SK-N-DZ (cell line): ENCODE results near the gene ALPK1.
"Not testable (repeated sequence)": the region's sequence is repeated elsewhere in the genome, so short reads cannot be mapped to it uniquely, and the experiment has no call there.

Experiments
- DNase-seq: peaks from one replicate; pipeline ENCODE4 v3.0.0-alpha.2; 2015; ENCODE audit warnings: low spot score

Gene ALPK1

GRCh38 chr4:112284166-112284565 is 13.0 kb upstream of the ALPK1 start:
- DNase-seq = no peak

DNA sequence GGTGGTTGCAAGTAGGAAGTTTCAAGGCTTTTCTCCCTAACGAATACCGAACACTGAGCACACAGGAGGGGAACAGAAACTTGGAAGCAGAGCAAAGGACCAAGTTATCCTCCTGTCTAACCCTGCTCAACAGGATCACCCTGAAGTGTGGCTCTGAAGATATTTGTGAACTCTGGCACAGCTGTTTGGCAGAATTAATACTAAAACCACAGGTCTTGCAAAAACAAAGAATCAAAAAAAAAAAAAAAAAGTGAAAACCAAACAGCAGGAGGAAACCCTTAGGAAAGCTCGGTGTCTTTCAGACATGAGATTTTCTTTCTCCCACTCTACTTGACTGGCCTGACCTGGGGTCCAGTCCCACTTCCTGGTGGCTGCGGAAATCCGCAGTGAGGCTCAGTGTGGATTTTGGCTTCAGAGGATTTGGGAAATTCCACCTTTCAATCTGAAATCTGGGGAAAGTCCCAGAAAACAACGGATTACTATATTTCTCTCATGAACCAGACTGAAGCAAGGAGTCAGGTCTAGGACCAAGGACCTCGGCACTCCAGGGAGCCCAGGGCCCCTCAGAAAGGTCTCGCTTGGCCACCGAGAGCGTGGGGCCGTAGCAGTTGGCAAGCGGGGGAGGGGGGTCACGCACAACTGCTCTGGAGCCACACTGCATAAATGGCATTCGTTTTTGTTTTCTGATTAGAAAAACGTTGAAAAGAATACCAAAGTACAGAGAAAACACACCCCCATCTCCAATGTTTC is 12.3 kb upstream of the ALPK1 start:
- DNase-seq = no peak

DNA sequence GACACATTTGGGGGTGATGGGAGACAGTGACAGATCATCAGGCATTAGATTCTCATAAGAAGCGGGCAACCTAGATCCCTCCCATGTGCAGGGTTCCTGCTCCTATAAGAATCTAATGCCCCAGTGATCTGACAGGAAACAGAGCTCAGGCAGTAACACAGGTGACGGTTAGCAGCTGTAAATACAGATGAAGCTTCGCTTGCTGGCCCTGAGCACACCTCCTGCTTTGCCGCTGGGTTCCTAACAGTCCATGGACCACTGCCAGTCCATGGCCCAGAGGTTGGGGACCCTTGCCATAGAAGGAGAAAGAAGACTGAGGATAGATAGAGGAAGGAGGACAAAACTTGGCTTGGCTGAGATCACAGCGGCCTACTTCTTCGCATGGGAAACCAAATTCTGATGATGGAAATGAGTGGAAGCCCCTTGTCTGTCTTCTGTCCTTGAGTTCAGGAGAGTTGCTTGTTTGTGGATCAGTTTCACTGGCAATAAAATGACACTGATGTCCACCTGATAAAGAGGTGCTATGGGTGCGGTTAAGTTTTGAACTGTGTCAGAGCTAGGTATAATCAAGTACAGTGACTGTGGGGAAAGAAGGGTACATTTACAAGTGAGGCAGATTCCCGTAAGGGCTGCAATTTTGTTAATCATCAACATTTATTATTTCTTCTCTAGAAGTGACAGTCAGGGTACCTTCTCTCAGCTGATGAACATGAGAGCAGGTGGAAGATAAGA is 9.7 kb upstream of the ALPK1 start:
- no peak for DNase-seq

DNA sequence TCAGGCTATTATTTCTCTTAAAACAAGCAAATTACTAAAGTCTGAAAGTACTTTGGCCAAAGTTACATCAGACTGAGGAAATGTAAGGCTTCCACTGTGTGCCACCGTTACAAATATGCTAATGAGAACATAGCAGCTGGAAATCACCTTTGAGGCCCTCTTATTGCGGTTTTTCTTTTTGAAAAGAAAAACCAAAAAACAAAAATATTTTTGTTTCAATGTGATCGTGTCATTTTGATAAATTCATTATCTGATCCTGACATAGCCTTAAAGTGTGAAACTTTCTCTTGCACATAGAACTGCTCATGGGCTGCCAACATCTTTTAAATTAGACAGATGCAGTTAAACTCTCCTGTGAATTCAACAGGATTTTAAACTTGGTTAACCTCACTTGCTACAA is 8.7 kb upstream of the ALPK1 start:
- DNase-seq = no peak

DNA sequence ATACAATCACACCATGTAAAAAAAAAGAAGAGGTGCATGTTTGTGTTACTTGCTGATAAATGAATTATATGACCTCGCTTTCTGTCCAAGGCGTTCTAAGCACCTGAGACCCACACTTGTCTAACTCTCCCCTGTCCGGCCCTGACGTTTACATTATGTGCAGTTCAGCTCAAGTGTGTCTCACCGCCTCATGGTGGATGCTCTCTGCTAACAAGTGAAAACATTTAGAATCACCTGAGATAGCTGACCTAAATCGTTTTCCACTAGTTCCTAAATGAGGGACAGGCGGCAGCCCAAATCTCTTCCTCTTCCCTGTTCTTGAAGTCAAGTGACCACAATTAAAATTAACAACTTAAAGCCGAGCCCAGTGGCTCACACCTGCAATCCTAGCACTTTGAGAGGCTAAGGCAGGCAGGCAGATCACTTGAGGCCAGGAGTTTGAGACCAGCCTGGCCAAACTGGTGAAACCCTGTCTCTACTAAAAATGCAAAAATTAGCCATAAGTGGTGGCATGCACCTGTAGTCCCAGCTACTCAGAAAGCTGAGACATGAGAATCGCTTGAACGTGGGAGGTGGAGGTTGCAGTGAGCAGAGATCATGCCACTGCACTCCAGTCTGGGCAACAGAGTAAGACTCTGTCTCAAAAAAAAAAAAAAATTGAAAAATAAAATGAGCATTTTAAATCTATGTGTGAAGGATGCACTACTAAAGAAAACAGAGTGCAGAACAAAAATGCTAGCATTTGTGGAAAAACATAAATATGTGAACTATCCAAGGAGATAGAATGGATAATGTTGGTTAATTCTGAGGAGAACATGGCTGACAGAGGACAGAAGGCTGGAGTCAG is 7.5 kb upstream of the ALPK1 start:
- DNase-seq = no peak

DNA sequence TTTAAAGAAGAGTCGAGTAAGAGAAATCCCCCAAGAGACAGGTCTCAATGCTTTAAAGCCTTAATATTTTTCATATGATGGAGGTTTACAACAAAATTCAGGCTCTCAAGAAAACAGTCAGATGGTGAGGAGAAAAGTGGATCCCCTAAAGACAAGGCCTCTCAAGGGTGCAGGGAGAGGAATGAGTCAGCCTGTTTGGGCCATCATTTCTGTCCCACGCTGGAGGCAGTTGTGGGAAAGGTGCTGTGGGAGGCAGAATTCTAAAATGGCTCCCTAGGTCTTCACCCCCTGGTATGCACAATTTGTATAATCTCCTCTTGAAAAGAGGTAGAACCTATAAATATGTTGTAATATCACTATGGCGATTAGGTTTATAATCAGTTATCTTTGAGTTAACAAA is 6.8 kb upstream of the ALPK1 start:
- DNase-seq = no peak

- no peak for DNase-seq
Observed at GRCh38 chr4:112299721-112300120, 2.6 kb downstream of the ALPK1 start.

- no peak for DNase-seq
Observed at GRCh38 chr4:112302320-112303274, 5.4 kb downstream of the ALPK1 start.

DNA sequence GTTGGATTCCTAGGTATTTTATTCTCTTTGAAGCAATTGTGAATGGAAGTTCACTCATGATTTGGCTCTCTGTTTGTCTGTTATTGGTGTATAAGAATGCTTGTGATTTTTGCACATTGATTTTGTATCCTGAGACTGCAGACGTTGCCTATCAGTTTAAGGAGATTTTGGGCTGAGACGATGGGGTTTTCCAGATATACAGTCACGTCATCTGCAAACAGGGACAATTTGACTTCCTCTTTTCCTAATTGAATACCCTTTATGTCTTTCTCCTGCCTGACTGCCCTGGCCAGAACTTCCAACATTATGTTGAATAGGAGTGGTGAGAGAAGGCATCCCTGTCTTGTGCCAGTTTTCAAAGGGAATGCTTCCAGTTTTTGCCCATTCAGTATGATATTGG is 8.3 kb downstream of the ALPK1 start:
- not testable (repeated sequence) for DNase-seq

GRCh38 chr4:112309263-112309791 is 12.2 kb downstream of the ALPK1 start:
- DNase-seq = peak; percentile 49

DNA sequence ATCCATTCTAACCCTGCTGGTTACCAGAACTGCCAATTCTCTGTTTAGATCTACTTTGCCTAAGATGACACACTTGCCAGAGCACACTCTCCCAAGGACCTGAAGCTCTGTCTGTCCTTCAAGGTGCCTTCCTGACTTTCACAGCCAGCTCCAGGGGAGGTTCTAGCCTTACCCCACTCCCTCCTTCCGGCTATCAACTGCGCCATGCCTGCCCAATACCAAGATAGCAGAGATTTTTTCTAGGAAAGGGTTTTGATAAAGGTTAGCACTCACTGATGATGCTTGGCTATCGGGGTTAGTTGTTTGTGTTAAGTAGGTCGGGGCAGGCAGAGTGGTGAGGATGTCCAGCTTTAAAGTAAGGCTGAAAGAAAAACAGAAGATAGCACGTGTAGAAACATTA is 14.3 kb downstream of the ALPK1 start:
- no peak for DNase-seq

- no peak for DNase-seq
Observed at GRCh38 chr4:112312610-112313239, 15.6 kb downstream of the ALPK1 start.

DNA sequence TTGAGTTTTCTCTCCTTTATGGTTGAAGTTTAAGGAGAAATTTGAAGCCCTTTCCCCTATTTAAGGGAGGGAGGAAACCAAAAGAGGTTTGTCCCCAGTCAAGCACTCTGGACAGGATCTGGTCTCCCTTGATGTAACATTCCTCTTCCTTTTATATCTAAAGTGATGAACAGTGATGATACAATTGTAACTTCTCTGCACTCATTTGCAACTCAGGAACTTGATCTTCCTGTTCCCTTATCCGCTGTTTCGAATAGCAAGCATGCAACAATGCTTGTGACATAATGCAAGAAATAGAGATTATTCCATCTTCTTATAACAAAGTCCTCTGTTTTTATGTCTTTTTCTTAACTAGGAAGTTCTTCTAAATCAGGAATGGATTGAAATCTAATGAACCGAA is 18.3 kb downstream of the ALPK1 start:
- no peak for DNase-seq

DNA sequence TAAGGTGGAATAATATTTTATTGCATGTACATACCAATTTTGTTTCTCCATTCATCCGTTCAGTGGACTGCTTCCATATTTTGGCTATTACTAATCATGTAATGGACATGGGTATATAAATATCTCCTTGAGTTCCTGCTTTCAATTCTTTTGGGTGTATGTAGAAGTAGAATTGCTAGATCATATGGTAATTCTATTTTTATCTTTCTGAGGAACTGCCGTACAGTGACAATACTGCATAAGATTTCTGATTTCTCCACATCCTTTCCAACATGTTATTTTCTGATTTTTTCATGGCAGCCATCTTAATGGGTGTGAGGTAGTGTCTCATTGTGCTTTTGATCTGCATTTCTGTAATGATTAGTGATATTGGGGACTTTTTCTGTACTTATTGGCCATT is 19.2 kb downstream of the ALPK1 start:
- no peak for DNase-seq

DNA sequence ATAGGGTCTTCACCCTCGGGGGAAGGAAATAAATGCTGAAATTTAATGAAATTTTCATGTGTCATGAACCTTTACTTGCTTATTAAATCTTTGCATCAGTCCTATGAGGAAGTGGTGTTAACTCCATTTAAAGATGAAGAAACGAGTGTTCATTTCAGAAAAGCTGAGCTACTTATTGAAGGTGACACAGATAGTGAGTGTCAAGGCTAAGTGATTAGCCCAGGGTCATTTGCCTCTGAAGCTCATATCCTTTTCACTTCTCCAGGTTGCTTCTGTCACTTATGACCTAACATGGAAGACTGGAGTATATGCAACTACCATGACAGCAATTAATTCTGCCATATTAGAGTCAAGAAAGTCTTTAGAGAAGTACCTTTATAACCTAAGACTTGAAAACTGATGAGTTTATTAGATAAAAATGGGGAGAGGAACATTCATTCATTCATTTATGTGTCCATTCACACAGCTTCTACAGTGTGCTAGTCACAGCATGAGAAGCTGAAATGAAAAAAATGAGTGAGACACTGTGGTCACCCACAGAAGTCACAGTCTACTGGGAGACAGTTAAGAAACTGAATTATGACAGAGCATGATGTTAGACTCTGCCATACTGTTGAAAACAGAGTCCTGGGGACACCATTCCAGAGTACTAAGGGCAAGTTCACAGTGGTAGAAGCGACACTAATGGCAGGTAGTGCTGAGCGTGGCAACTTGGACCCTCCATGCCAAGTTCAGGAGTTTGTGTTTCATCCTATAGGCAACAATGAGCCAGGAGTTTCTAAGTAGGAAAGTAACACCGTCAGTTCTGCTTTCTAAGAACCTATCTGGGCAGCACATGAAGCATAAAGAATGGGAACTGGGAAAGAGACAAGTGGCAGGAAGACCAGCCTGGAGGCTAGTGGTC is 21.3 kb downstream of the ALPK1 start:
- DNase-seq = no peak

DNA sequence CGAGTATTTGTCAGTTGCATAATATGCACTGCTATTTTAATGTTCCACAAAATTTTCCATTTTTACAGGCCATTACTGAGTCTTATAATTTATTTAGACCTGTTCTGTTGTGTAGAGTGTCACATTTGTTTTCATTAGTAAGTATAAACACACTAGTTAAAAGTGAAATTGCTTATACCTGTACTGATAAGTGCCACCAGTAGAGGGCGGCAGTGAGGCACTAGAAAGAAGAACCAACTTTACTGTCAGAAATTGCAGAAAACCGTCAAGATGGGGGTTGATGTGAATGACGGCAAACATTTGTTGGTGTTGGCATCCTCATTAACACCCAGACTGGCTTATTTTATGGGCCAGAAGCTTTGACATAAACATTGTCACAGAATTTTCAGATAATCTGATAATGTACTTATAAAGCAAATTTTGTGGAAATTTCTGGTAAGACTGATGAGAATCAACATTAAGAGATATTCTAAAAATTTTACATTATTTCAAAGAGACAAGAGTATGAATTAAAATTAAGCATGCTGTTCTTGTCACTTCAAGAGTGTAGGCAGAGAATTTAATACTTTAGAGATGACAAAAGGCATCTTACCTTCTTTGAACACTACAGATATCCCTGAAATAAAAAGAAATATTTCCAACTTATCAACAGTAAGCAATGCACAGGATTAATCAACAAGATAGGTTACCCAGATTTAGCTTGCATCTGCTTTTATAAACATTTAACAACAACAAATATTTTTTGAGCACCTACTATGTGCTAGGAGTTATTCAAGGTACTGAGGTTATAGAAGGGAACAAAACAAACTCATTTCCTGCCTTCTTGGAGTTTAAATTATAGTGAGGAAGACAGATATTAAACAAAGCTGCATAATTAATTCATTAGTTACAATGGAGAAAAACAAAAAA is 24.9 kb downstream of the ALPK1 start:
- DNase-seq = peak; percentile 56

DNA sequence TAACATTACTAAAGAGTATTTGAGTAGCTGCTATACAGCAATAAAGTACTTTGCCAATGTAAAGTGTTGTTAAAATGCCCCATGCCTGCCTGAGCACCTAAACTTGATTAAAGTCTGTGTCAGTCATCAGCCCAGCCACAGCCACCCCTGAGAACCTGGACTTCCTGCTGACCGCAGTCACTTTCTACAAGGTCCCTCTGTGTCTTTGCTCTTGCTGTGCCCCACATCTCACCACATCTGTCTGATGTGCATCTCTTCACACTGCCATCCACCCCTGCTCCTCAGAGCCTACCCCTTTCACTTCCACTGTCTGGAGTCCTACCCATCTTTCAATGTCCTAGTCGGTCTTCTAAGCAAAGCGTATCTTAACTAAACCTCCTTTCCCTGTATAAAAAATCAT is 25.7 kb downstream of the ALPK1 start:
- no peak for DNase-seq

DNA sequence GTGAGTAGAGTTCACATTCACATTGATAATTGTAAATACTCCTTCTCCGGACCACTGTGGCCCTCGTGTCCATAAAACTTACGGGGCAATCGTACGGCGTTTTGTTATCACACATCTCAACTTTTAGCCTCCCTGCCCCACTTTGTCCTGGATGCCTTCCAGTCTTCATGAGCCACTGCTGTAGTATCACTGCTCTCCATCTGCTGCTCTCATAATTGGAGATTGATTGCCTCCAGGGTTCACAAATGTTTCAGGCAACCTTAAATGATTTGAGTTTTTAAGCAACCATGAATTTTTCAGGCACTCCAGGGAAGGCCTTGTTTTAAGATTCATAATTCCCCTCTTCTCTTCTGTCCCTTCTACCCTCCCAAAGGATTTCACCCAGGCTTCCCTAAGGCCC is 28.4 kb downstream of the ALPK1 start:
- DNase-seq = no peak
